HG02973 (cell line): ENCODE data around the gene DYRK2.
"Not testable (repeated sequence)": the region's sequence is repeated elsewhere in the genome, so short reads cannot be mapped to it uniquely, and the experiment has no call there.

Experiments
- ATAC-seq: cut with Tn5 transposase; IDR thresholded peaks from one replicate; pipeline ENCODE4 v1.9.1; 2021; ENCODE audit warnings: moderate library complexity; ENCODE audit not compliant: unreplicated experiment

DYRK2 gene

GRCh38 chr12:67669934-67670631 is 21.5 kb downstream of the DYRK2 start:
- ATAC-seq: no peak

DNA sequence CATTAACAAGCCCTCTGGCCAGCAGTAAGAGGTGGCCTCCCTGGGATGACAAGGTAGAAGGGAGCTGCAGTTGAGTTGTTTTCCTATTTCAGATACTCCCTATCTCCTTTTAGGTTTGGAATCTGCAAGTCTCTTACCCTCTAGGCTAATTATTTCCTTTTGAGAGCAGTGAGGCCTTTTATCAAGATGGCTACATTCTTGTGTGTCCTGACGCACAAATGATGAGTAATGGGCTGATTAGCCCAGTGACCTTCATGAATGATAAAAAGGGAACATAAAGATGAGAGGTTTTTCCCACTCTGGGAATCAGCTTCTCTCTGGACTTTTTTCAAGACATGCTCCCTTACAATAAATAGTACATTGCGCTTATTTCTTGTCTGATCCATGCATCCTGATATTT is 22.9 kb downstream of the DYRK2 start:
- ATAC-seq: no peak

GRCh38 chr12:67671892-67672291 is 23.3 kb downstream of the DYRK2 start:
- ATAC-seq: no peak

DNA sequence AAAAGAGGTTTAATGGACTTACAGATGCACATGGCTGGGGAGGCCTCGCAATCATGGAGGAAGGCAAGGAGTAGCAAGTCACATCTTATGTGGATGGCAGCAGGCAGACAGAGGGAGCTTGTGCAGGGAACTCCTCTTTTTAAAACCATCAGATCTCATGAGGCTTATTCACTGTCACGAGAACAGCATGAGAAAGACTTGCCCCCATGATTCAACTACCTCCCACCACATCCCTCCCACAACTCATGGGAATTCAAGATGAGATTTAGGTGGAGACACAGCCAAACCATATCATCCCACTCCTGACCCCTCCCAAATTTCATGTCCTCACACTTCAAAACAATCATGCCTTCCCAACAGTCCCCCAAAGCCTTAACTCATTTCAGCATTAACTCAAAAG is 24.0 kb downstream of the DYRK2 start:
- ATAC-seq: not testable (repeated sequence)

- not testable (repeated sequence) for ATAC-seq
Observed at GRCh38 chr12:67673509-67673908, 25.0 kb downstream of the DYRK2 start.

- ATAC-seq: no peak
Observed at GRCh38 chr12:67674417-67674816, 25.9 kb downstream of the DYRK2 start.

- no peak for ATAC-seq
Observed at GRCh38 chr12:67676624-67677023, 28.1 kb downstream of the DYRK2 start.

DNA sequence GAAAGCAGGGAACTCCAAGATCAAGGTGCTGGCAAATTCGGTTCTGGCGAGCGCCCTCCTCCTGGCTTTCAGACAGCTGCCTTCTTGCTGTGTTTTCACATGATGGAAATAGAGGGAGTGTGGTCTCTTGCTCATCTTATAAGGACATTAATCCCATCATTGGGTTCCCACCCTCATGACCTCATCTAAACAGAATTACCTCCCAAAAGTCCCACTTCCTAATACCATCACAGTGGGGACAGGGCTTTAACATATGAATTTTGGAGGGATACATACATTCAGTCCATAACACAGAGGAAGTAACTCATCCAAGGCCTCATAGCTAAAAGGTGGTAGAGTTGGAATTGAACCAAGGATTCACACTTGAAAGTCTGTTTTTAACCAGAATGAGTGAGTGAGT is 28.6 kb downstream of the DYRK2 start:
- no peak for ATAC-seq

- ATAC-seq: no peak
Observed at GRCh38 chr12:67681105-67681778, 32.7 kb downstream of the DYRK2 start.

- no peak for ATAC-seq
Observed at GRCh38 chr12:67681941-67682620, 33.5 kb downstream of the DYRK2 start.

DNA sequence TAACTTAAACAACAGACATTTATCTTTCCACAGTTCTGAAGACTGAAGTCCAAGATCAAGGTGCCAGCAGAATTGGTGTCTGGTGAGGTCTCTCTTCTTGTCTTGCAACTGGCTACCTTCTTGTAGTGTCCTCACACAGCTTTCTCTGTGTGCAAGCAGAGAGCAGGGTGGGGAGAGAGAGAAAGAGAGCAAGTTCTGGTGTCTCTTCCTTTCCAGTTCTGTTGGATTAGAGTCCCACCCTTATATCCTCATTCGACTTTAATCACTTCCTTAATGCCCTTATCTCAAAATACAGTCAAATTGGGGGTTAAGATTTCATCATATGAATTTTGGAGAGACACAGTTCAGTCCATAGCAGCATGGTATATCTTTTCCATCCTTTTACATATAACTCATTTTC is 40.8 kb downstream of the DYRK2 start:
- no peak for ATAC-seq

GRCh38 chr12:67690656-67691055 is 42.1 kb downstream of the DYRK2 start:
- ATAC-seq: no peak

DNA sequence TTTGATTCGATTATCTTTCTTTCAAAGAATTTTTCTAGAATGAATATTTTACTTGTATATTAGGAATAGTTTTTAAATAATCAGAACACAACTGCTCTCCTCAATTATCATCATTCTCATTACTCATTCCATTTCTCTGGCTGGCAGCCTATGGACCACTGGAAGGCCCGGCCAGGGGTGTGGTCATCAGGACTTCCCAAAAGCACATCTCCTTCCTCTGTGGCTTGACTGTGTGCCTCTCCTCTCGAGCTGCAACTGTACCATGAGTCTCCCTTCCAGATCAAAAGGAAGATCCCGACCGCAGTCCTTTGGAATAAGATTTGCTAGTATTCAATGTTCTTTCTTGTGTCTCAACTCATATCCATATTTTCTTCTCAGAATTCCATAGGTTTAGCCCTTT is 42.7 kb downstream of the DYRK2 start:
- no peak for ATAC-seq

DNA sequence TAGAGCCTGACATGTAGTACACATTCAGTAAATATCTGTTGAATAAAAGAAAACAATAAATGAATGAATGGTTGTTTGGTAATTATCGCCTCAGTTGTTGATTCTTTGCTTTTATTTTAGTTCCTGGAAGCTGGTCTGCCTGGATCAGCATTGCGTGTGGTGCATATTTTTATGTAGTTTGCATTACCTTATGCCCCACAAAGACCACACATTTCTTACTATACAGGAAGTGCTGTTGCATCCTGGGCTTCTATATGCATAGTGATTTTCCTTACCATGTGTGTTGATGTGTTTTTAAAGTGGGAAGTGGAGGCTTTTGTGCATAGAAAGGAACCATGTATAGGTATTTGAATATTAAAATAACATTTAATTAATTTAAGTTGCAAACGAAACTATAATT is 43.6 kb downstream of the DYRK2 start:
- no peak for ATAC-seq

DNA sequence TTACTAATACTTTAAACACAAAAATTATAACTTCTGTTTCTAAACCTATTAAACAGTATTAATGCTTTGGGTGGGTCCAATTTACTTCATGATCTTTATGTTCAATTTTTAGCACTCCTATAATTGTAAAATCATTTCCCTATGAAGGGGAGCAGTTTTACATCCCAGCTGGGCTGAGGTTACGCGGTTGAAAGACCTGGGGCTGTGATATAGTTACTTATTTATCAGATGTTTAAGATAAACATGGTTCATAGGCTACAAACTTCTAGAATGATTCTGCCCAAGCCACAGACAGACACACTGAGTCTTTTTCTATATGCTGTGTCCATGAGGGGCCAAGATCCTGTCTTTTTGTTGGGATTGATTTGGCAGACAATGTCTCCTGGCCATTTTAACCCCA is 44.4 kb downstream of the DYRK2 start:
- ATAC-seq: no peak

DNA sequence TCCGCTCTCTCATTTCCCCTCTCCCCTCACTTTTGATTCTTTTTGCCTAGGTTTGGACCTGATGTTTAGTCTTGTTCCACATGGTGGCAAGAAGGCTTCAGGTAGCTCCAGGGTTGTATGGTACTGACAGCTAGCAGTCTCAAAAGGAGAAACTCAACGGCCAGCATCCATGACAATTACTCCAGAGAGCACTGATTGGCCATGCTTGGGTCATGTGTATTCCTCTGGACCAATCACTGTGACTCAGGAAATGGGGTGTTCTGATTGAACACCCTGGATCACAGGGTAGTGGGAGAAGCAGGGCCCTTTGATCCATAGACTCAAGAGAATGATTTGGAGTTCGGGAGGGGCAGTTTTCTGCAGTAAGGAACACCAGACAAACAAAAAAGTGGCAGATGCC is 45.3 kb downstream of the DYRK2 start:
- no peak for ATAC-seq

DNA sequence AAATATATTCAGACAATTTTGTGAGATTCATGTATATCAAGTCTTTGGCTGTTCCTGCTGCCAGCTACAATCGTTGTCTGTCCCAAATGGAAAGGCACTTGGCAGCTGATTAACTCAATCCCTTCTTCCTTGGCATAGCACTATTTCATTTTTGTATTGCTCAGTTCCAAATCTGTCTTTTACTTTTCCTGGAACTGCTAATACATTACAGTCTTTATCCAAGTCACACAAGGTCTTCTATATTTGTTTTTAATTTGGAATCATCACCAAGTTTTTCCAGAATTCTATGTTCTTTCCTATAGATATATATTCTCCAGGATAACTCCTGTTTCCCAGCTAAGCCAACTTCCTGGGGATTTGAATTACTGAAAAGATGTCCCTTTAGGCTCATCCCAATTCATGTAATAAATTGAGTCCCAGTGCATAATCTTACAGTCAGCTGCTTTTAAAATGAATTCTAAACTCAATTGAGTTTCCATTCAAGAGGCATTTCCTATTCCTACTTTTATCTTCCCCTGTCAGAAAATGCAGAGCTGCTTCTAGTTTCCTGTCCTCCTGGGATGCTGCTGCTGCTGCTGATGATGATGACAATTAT is 45.9 kb downstream of the DYRK2 start:
- no peak for ATAC-seq

- ATAC-seq: no peak
Observed at GRCh38 chr12:67695974-67696373, 47.4 kb downstream of the DYRK2 start.

DNA sequence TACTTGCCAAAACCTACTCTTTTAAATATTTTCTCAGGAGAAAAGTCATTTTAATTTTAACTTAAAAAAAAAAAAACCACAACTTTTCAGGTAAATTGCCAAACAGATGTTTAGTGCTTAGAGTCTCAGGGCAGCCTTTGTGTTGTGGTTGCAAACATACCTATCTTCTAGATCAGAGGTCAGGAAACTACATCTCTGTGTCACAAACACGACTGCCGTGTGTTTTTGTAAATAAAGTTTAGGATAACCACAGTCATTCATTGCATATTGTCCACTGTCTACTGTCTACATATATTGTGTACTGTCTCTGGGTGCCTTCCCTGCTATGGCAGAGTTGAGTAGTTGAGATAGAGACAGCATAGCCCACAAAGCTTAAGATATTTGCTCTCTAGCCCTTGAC is 48.9 kb downstream of the DYRK2 start:
- ATAC-seq: no peak

- ATAC-seq: no peak
Observed at GRCh38 chr12:67697967-67698366, 49.4 kb downstream of the DYRK2 start.

GRCh38 chr12:67698672-67699581 is 50.4 kb downstream of the DYRK2 start:
- ATAC-seq: peak; percentile 91
